ENCODE measurements around the gene ZNF286A.
A peak's percentile ranks its signal among the peaks of the same experiment; 100 is the strongest.
"Not testable (repeated sequence)": the region's sequence is repeated elsewhere in the genome, so short reads cannot be mapped to it uniquely, and the experiment has no call there.

The ZNF286A gene

DNA sequence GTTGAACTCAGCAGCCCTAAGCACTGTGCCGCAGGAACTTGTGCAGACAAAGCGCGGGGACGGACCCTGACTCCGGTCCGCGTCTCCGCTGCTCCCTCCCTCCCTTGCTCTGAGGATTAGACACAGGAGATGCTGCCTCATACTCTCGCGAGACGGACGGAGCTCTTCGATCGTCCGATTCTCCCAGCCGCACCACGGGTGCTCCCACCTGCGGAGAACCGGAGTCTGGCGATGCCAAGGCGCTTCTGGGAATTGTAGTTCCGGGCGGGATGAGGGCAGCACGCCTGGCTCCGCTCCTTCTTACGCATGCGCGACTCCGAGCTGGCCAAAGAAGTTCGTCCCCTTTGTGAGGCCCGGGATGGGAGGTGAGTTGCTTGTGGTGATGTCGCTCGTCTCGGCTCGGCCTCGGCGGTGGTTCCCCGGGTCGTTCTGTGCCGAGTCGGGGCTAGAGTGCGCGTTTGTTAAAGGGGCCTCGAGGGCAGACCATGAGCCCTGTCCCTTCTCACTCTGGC, at the start of gene ZNF286A:
ZNF286A (plus strand) TSS at position 340 of the 512 bp plus-strand sequence. CDS start 578 bp downstream, outside the sequence.
- in situ Hi-C loops (cut with HindIII; ENCODE audit: low pct_ligation_motif_present, low pct_unique_long_range_greater_than_20kb, low sequenced_read_pairs) = not testable (repeated sequence)
- peak; percentile 100 for DNase-seq

DNA sequence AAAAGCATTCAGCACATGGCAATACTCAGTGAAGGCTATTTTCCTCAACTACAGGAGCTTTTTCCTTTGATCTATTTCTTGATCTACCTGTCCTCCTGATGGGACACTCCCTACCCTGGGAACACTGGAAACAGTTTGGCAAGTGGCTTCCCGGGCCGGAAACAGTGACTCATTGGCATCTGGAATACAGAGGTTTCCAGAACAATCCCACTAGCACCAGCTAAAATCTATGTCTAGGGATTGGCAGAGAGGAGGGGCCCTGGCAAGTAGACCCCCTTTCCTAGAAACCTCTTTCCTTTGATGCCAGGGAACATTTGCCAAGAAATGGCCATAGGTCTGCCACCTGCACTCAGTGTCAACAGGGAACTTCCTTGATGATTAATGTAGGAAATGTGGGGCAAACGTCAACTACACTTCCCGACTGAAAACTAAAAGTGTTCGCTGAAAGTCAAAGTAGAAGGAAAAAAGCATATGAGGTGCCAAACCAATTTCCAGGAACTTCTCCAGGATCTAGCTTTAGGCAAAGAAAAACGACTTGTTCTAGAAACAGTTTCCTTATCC, 49.6 kb upstream of the ZNF286A start:
- in situ Hi-C loops (cut with HindIII; ENCODE audit: low pct_ligation_motif_present, low pct_unique_long_range_greater_than_20kb, low sequenced_read_pairs) = no loop called here
- DNase-seq = peak; percentile 31

DNA sequence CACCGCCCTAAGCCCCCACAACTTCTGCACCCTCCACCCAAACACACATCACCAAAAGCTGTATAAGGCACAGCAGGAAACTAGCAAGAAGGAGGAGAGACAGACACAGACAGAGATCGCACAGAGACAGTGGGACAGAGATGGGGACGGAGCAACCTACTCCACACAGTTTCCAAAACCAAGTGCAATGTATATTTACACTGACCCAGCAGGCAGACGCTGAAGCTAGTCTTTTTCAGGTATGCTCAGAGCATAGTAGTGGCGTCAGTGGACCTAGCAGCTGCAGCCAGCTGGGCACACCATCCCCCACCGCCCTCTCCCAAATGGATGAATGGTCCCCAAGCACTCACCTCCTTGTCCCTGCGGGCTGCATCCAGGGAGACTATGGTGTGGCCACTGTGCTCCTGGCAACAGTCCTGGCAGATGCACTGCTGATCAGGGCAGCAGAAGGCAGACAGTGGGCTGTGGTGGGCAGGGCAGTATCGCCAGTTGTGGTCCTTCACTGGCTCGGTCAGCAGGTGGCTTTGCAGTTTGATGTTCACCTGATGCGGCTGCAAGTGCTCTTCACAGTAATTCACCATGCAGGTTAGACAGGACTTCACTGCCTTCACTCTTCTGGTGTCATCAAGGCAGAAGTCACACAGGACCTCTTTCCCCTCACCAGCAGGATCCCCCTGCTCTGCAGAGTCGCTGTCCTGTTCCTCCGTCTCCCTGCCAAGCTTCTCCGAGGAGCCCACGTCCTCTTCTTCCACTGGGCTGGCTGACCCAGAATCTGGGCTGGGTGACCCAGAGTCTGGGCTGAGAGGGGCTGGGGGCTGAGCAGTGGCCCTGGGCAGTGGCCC, 48.6 kb upstream of the ZNF286A start:
- in situ Hi-C loops (cut with HindIII; ENCODE audit: low pct_ligation_motif_present, low pct_unique_long_range_greater_than_20kb, low sequenced_read_pairs) = no loop called here
- DNase-seq = peak; percentile 11

DNA sequence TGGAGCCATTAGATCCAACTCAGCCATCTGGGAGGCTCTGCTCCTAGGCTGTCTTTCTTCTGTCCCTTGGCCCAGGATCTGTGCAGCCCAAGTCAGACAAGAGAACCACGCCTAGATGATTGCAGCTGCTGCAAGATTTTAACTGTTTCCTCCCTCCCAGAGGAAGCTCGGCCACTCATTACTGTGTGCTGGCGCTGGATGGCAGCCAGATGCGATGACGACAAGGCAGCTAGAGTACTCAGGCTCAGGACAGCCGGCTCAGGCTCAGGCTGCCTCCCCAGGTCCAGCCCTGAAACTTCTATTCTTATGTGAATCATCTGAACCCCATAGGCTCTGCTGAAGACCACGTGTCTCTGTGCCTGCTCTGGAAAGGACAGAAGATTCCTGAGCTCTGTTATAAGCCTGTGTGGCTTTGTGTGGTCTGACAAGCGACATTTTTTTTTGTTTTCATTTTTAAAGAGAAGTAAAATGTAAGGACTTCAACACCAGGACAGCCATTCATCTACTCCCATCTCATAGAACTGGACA, 47.9 kb upstream of the ZNF286A start:
- peak; percentile 99 for DNase-seq

DNA sequence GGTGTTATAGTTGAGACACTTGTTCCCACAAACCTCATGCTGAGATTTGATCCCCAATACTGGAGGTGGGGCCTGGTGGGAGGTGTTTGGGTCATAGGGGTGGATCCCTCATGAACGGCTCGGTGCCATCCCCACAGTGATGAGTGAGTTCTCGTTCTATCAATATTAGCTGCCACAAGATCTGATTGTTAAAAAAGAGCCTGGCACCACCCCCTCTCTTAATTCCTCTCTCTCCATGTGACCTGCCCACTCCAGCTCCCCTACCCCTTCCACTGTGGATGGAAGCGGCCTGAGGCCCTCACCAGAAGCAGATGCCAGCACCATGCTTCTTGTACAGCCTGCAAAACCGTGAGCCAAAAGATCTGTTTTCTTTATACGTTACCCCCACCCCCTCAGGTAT, 46.6 kb upstream of the ZNF286A start:
- in situ Hi-C loops (cut with HindIII; ENCODE audit: low pct_ligation_motif_present, low pct_unique_long_range_greater_than_20kb, low sequenced_read_pairs) = no loop called here
- no peak for DNase-seq

More for the DNA sequence above, 47.9 kb upstream of the ZNF286A start:
- in situ Hi-C loops (cut with HindIII; ENCODE audit: low pct_ligation_motif_present, low pct_unique_long_range_greater_than_20kb, low sequenced_read_pairs) = no loop called here

DNA sequence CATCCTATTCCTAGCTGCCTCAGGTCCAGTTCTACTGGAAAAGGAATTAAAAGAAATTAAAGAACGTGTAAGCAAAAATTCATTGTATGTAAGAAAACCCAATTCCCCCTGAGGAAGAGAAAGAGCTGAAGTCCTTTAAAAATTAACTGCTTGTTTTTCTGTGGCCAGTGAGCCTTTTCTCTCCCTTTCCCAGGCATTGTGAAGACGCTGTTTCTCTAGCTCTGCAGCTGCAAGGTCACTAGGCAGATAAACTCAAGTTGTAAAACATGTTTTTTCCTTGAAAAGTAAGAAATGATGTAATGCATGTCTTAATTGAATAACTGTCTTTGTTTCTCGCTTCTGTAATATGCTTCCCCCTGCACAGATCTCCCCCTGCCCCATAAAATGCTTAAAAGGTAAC, 45.2 kb upstream of the ZNF286A start:
- DNase-seq; in situ Hi-C loops (cut with HindIII; ENCODE audit: low pct_ligation_motif_present, low pct_unique_long_range_greater_than_20kb, low sequenced_read_pairs): not testable (repeated sequence)

DNA sequence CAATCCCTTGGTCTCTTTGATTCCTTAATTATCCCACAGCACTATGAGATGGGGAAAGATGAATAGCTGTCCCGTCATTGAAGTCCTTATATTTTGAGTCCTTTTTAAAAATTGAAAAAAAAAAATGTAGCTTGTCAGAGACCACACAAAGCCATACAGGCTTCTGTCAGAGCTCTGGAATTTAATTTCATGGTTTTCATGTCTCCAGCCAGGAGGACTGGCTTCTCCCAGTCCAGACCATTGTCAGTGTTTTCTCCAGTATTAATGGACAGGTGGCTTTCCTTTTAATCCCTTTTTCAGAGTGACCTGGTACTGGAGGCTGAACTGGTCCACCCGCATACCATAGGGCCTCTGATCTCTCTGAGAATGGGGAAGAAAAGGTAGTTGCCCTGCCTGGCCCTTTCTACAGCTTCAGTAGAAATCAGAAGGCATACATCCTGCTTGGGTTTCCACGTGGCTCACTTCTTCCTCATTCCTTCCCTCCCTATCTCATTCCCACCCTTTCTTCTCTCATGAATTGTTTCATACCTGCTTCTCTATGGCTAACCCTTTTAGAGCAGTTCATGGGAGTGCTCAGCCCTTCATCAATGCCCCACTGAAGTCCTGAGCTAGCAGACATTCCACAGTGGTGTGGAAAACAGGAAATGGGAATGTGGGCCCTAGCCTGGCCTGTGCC, 44.5 kb upstream of the ZNF286A start:
- peak; percentile 22 for DNase-seq
- in situ Hi-C loops (cut with HindIII; ENCODE audit: low pct_ligation_motif_present, low pct_unique_long_range_greater_than_20kb, low sequenced_read_pairs) = no loop called here

DNA sequence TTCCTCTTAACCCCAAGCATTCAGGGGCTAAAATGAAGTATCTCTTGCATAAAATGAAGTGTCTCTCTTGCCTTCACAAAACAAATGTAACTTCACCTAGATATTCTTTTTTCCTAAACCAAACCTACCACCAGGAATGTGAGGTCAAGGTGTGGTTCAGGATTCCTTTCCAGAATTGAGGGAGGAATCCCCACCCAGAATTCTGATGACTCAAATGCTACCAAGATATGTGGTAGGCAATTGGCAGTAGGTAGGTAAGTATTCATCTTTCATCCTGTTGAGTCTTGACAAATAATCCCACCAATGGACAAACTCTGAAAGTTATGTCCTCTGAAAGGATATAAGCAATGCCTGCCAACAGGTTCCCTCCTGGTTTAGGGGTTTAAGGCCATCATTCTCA, 41.7 kb upstream of the ZNF286A start:
- in situ Hi-C loops (cut with HindIII; ENCODE audit: low pct_ligation_motif_present, low pct_unique_long_range_greater_than_20kb, low sequenced_read_pairs) = no loop called here
- no peak for DNase-seq

DNA sequence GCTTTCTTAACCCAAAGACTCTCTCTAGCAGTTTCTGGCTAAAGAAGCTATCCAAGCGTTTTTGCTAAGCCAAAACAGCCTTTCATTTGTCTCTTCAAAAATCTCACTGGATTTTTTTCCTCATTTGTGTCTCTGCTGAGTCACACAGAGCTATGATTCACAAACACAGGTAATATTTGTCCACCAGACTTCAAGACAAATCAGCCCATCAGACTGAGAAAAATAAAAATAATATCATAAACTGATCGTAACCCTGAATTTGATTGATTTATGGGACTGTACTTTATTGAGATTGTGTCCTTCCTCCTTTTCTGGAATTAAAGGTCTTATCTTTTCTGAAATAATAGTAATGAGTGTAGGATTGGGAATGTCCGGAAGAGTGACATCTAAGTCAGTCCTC, 41.3 kb upstream of the ZNF286A start:
- DNase-seq = no peak
- in situ Hi-C loops (cut with HindIII; ENCODE audit: low pct_ligation_motif_present, low pct_unique_long_range_greater_than_20kb, low sequenced_read_pairs) = no loop called here

DNA sequence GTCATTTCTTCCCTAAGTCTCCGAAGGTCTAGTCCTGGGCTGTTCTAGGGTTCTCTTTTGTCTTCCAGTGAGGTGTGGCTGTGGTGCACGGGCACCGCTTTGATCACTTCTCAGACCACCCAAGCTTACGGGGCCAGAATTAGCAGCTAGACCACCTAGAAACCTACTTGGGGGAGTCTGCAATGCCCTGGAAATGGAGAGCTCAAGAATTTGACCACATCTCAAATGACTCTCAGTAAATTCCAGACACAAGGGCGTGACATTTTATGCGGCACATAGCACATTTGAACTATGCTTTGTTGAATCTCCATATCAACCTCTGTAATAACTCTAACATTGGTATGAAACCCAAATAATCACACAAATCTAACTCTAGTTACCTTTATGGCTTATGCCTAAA, 40.3 kb upstream of the ZNF286A start:
- in situ Hi-C loops (cut with HindIII; ENCODE audit: low pct_ligation_motif_present, low pct_unique_long_range_greater_than_20kb, low sequenced_read_pairs) = no loop called here
- no peak for DNase-seq

DNA sequence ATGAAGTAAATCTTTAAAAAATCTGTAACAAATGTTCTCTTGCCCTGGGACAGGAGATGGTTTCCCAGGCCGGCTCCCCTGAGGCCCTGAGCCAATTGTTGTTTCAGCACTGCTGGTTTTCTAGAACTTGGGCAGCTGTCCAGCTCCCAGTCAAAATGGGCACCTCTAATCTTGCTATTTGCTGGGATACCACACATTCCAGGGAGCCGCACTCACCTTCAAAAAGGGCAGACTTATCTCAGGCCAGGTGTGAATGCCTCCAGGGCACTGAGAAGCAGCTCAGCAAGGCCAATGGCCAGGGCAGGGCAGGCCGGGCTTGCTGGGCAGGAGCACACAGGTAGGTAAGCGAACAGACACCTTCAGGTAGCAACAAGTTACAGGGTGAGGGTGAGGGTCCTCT, 39.9 kb upstream of the ZNF286A start:
- peak; percentile 67 for DNase-seq
- in situ Hi-C loops (cut with HindIII; ENCODE audit: low pct_ligation_motif_present, low pct_unique_long_range_greater_than_20kb, low sequenced_read_pairs) = no loop called here

DNA sequence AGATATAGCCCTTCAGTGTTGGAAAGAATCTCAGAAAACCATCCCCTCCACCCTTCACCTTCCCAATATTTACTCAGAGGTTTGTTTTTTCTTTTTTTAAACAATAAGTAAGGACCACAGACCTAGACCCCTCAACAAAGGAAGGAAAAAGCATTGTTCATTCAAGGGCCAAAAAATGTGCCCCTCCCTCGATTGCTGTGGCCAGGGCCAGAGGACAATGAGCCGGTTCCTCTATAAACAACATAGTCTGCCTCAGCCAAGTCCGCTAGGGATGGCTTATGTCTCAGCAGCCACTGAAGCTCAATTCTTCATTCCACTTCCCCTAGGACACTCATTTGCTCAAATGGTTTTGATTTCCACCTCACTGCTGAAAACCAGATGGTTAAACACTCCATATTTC, 39.5 kb upstream of the ZNF286A start:
- in situ Hi-C loops (cut with HindIII; ENCODE audit: low pct_ligation_motif_present, low pct_unique_long_range_greater_than_20kb, low sequenced_read_pairs) = no loop called here
- no peak for DNase-seq

DNA sequence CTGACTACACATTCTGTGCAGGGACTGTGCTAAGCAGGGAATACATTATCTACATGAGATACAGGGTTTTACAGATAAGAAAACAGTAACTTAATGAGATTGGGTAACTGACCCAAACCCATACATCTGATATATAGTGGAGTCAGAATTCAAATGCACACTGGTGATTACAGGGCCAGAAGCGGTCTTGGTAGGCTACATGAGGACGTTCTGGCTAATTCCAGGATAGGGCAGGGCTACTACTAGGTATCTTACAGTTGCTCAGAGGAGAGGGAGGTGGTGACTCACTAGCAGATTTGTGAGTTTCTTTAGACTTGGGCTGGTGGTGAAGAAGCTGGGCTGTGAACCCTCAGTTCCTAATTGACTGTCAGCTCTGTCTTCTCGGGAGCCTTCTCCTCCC, 36.9 kb upstream of the ZNF286A start:
- in situ Hi-C loops (cut with HindIII; ENCODE audit: low pct_ligation_motif_present, low pct_unique_long_range_greater_than_20kb, low sequenced_read_pairs) = no loop called here
- no peak for DNase-seq

DNA sequence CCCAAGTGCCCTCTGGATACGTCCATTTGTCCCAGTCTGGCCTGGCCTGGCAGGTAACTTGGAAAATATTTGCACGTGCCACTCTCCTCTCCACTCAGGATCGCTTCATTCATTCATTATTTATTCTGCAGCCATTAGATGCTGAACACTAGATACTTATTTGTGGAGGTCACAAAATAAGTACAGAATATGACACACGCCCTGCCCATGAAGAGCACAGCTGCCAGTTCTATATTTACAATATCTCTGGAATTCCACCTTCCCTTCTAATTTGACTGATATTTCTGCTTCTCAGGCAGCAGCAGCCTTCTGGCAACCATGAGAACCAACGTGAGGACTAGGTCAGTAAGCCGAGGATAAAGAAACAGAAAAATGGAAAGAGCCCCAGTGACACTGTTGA, 36.4 kb upstream of the ZNF286A start:
- in situ Hi-C loops (cut with HindIII; ENCODE audit: low pct_ligation_motif_present, low pct_unique_long_range_greater_than_20kb, low sequenced_read_pairs) = no loop called here
- no peak for DNase-seq

DNA sequence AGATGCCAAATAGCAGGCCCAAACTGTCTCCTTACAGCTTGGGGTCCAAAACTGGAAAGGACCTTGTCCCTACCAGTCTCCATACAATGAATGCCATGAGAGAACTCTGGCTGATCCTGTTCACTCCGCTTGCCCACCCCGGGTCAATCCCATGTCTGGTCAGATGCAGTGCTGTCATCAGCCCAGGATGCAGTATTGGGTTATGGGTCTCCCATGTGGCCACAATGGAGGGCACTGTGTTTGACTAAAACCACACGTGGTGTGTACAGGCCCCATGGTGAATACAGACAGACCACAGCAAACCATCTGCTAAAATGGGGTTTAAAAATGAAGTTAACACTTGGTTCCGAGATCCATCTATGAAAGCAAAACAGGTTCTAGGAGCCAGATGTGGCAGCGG, 35.9 kb upstream of the ZNF286A start:
- no peak for DNase-seq
- in situ Hi-C loops (cut with HindIII; ENCODE audit: low pct_ligation_motif_present, low pct_unique_long_range_greater_than_20kb, low sequenced_read_pairs) = no loop called here

DNA sequence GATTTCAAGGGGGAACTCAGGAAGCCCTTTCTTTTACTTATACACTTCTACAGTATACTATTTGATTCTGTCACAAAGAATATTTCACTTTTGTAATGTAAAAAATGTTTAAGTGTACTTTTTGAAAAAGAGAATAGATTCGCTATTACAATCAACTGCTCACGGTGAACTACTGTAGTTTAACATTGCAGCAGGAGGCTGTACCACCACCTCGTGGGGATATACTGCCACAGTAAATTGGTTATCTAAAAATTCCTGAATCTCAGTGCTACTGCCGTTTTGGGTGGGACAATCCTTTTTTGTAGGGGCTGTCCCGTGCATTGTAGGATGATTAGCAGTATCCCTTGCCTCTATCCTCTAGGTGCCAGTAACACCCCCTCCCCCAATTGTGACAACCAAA, 30.0 kb upstream of the ZNF286A start:
- in situ Hi-C loops (cut with HindIII; ENCODE audit: low pct_ligation_motif_present, low pct_unique_long_range_greater_than_20kb, low sequenced_read_pairs); DNase-seq: not testable (repeated sequence)

DNA sequence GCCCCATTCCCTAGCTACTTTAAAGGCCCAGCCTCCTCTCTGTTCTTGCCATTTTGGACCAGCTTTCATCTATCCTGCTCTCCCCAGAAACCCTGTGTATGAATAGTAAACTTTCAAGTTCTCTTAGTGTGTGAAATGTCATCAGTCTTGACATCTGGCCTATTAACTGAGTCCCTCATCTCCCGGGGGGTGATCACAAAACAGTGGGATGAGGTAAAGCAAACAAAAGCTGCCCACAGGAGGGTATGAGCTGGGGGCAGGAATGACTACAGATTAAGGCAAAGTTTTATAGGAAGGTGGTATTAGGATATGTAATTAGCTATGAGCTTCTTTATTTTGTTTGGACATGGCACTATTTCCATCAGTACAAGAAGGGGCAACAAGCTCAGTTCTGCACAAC, 24.9 kb upstream of the ZNF286A start:
- in situ Hi-C loops (cut with HindIII; ENCODE audit: low pct_ligation_motif_present, low pct_unique_long_range_greater_than_20kb, low sequenced_read_pairs); DNase-seq: not testable (repeated sequence)

DNA sequence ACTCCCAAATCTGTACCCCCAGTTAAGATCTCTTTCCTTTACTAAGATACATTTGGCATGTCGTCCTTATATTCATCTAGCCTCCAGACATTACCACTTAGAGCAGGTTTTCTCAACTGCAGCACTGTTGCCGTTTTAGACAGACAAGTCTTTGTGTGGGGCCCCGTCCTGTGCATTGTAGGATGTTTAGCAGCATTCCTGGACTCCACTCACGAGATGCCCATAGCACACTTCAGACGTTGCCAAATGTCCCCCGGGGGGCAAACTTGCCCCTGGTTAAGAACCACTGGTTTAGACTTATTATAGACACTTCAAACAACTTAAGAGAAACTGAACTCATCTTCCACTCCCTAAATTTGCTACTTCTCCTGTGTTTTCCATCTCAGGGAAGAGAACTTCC, 23.6 kb upstream of the ZNF286A start:
- in situ Hi-C loops (cut with HindIII; ENCODE audit: low pct_ligation_motif_present, low pct_unique_long_range_greater_than_20kb, low sequenced_read_pairs); DNase-seq: not testable (repeated sequence)

DNA sequence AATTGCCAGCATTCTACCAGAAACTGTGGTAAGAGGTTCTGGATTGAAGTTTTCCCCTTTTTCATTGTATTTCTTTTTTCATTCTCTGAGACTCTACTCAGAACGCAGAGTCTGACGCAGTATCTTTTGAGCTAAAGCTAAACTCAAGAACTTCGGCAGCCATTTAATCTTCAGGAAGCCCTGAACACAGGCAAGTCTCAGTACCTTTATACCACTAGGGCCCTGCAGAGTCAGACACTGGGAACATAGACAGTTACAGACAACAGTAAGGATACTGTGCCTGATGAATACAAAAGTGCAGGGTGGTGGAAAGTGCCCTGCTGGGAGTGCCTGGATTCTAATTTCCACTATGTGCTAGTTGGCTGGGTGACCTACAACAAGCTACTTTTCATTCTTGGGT, 16.4 kb upstream of the ZNF286A start:
- DNase-seq; in situ Hi-C loops (cut with HindIII; ENCODE audit: low pct_ligation_motif_present, low pct_unique_long_range_greater_than_20kb, low sequenced_read_pairs): not testable (repeated sequence)

Data from ACHN (cell line).